Transverse colon (tissue), 4 donors: ENCODE results near the gene BRI3. TPM values are rescaled to one million over a fixed set of nuclear protein-coding genes. Genes with fewer than 3 reads are reported as not detected.
A peak's percentile ranks its signal among the peaks of the same experiment; 100 is the strongest.

Source experiments
- DNase-seq: peaks from one replicate; pipeline ENCODE4 v3.0.0-alpha.2; 2019
- H3K27ac ChIP-seq, 4 donors: fragments of 200-600 bp; sonication (generic); 2 replicates each; pipeline ENCODE4 v1.5.1; 2016 to 2018; ENCODE audit warnings: inconsistent platforms in 4 of 4
- H3K27me3 ChIP-seq: fragments of 200-600 bp; sonication (generic); 2 replicates; pipeline ENCODE4 v1.5.1; 2017; ENCODE audit warnings: inconsistent platforms
- H3K36me3 ChIP-seq, 4 donors: fragments of 200-600 bp; sonication (generic); 2 replicates each; pipeline ENCODE4 v1.5.1; 2017 to 2019; ENCODE audit warnings: inconsistent platforms in 4 of 4
- H3K4me1 ChIP-seq, 4 donors: fragments of 200-600 bp; sonication (generic); 2 replicates each; pipeline ENCODE4 v1.5.1; 2017 to 2020; ENCODE audit warnings: inconsistent platforms in 4 of 4
- H3K4me3 ChIP-seq, 4 donors: fragments of 200-600 bp; sonication (generic); 1 replicate in 1 of 4; 2 replicates in 3 of 4; pipeline versions ENCODE4 v1.5.1 to v1.6.1; 2017 to 2019; ENCODE audit warnings: inconsistent platforms in 4 of 4
- H3K9me3 ChIP-seq, 2 donors: fragments of 200-600 bp; sonication (generic); 2 replicates each; pipeline ENCODE4 v1.5.1; 2017 to 2019; ENCODE audit warnings: inconsistent platforms in 2 of 2
- CTCF ChIP-seq, 5 experiments: fragments of 200-600 bp in 3 of 5; fragments of 450-650 bp in 2 of 5; sonication (generic) in 3 of 5; IDR thresholded peaks; 1 replicate in 2 of 5; 2 replicates in 3 of 5; pipeline ENCODE4 v1.5.1; 2016 to 2017; ENCODE audit warnings: antibody characterized with exemption in 5 of 5, inconsistent platforms in 3 of 5, mild to moderate bottlenecking in 2 of 5, moderate library complexity in 1 of 5
- EP300 ChIP-seq: sonication (generic); formaldehyde crosslinking; IDR thresholded peaks from one replicate; pipeline ENCODE4 v1.6.1; 2017; ENCODE audit warnings: antibody characterized with exemption, low read depth
- POLR2A ChIP-seq: fragments of 450-650 bp; IDR thresholded peaks from one replicate; pipeline ENCODE4 v1.6.1; 2016; ENCODE audit warnings: antibody characterized with exemption, mild to moderate bottlenecking, moderate library complexity
- POLR2AphosphoS5 ChIP-seq, 3 donors: sonication (generic); formaldehyde crosslinking; IDR thresholded peaks; one replicate each; pipeline ENCODE4 v1.6.1; 2016; ENCODE audit warnings: antibody characterized with exemption in 3 of 3
- WGBS, 2 donors: methylation state at CpG; one replicate each; pipeline ENCODE4 v1.1.5; 2018; ENCODE audit warnings: low coverage in 1 of 2; 5-methylcytosine and 5-hydroxymethylcytosine counted together
- in situ Hi-C, 4 donors: fragments of 200-750 bp; cut with MboI; loops; one replicate each; pipeline versions ENCODE4 v1.15.0 to v1.15.1; 2017; ENCODE audit warnings: low sequenced_read_pairs in 3 of 4, low pct_ligation_motif_present in 1 of 4, low pct_unique_long_range_greater_than_20kb in 1 of 4
- intact Hi-C: fragments of 100-400 bp; cut with DNase I; formaldehyde crosslinking; loops from one replicate; pipeline ENCODE4 v1.15.1; 2023; ENCODE audit warnings: low total_unique reads
- total RNA-seq, 4 donors: library from RNA; depleted of rRNA; stranded (reverse); fragments of >200 nt; gene quantifications; one replicate each; pipeline ENCODE4 v1.1.0, GENCODE V29; 2016

Gene BRI3
- total RNA-seq, 4 donors from 2014 or later: 9.8 to 87.5 (median 51.5) TPM

- H3K36me3 ChIP-seq: no peaks in the 10 kb centered on the region
- peaks cover 6 to 40% (median 25%) of the 10 kb centered on the region in 4 donors for H3K4me1 ChIP-seq
- TF ChIP-seq CTCF (IDR thresholded peaks at IDR 0.05): no peak
- TF ChIP-seq POLR2AphosphoS5 (IDR thresholded peaks at IDR 0.05): no peak
- no peak for TF ChIP-seq POLR2A
- TF ChIP-seq EP300: no peak
- peak; percentile 25 for DNase-seq
- no peaks in the 10 kb centered on the region for H3K27me3 ChIP-seq
- 42% methylated on average over 3 of the region's 3 CpGs; no CpG with 5 or more reads in 1 of the 2 donors for WGBS, 2 donors
- H3K27ac ChIP-seq: peak overlapping the region; percentile 82 to 95 (median 93)
- peak overlapping the region in 3 of 4 donors; percentile 65 to 76 (median 65) for H3K4me3 ChIP-seq
- intact Hi-C loops (no loop called here), in situ Hi-C loops (no loop called here)
- H3K9me3 ChIP-seq: no peaks in the 10 kb centered on the region
These were observed 30.7 kb upstream of the BRI3 start for GRCh38 chr7:98250789-98251188.

GRCh38 chr7:98251231-98251600 is 30.3 kb upstream of the BRI3 start:
- in situ Hi-C loops: no loop called here
- WGBS, 2 donors: 10 to 23% methylated on average over 2 to 9 of the region's 9 CpGs

GRCh38 chr7:98251601-98252424 is 29.7 kb upstream of the BRI3 start, which contains the start of gene TECPR1:
TSS of gene TECPR1 (minus strand) at chr7:98252232. CDS start at chr7:98246146, 6,086 bp downstream.
- 1% methylated on average over 24 of the region's 69 CpGs; no CpG with 5 or more reads in 1 of the 2 donors for WGBS, 2 donors
- intact Hi-C loops (no loop called here), in situ Hi-C loops (no loop called here)
- no peaks in the 10 kb centered on the region for H3K36me3 ChIP-seq
- H3K4me3 ChIP-seq: peak within 1 kb of the TSS; percentile 65 to 97 (median 70)
- peak within 1 kb of the TSS; percentile 82 to 95 (median 93) for H3K27ac ChIP-seq
- H3K27me3 ChIP-seq: no peaks in the 10 kb centered on the region
- TF ChIP-seq EP300: no peak
- peak in 3 of 5 experiments; percentile 9 to 26 (median 17) for TF ChIP-seq CTCF (IDR thresholded peaks at IDR 0.05)
- TF ChIP-seq POLR2AphosphoS5 (IDR thresholded peaks at IDR 0.05): peak; percentile 54 to 86 (median 84)
- TF ChIP-seq POLR2A: peak; percentile 72
- peak; percentile 97 for DNase-seq
- no peaks in the 10 kb centered on the region for H3K9me3 ChIP-seq
- peaks cover 6 to 40% (median 25%) of the 10 kb centered on the region in 4 donors for H3K4me1 ChIP-seq

More at GRCh38 chr7:98251231-98251600, 30.3 kb upstream of the BRI3 start:
- TF ChIP-seq POLR2A (no peak), EP300 (no peak), POLR2AphosphoS5 (IDR thresholded peaks at IDR 0.05) (no peak), CTCF (IDR thresholded peaks at IDR 0.05) (no peak)
- Histone ChIP-seq H3K27me3 (no peaks in the 10 kb centered on the region), H3K9me3 (no peaks in the 10 kb centered on the region), H3K4me3 (peak overlapping the region; percentile 65 to 97 (median 70)), H3K27ac (peak overlapping the region; percentile 82 to 95 (median 93)), H3K36me3 (no peaks in the 10 kb centered on the region), H3K4me1 (peaks cover 6 to 40% (median 25%) of the 10 kb centered on the region in 4 donors)
- no peak for DNase-seq
- intact Hi-C loops: no loop called here

- peak overlapping the region; percentile 82 to 95 (median 93) for H3K27ac ChIP-seq
- in situ Hi-C loops (no loop called here), intact Hi-C loops (no loop called here)
- no peaks in the 10 kb centered on the region for H3K36me3 ChIP-seq
- WGBS, 2 donors: 24 to 73% methylated on average over 3 to 32 of the region's 32 CpGs
- TF ChIP-seq POLR2A (no peak), EP300 (no peak), POLR2AphosphoS5 (IDR thresholded peaks at IDR 0.05) (no peak), CTCF (IDR thresholded peaks at IDR 0.05) (no peak)
- DNase-seq: no peak
- no peaks in the 10 kb centered on the region for H3K27me3 ChIP-seq
- peak overlapping the region; percentile 65 to 97 (median 70) for H3K4me3 ChIP-seq
- peaks cover 6 to 40% (median 25%) of the 10 kb centered on the region in 4 donors for H3K4me1 ChIP-seq
- H3K9me3 ChIP-seq: no peaks in the 10 kb centered on the region
These were observed 28.9 kb upstream of the BRI3 start for GRCh38 chr7:98252425-98253054.
